GM23338 (cell line): Measurements from ENCODE around the gene PCDH1. TPM values are rescaled to one million over a fixed set of nuclear protein-coding genes. Genes with fewer than 3 reads are reported as not detected.
A peak's percentile ranks its signal among the peaks of the same experiment; 100 is the strongest.

ENCODE experiments used
- ATAC-seq: fragments of 200-7000 bp; cut with Tn5 transposase; 3 replicates; pipeline ENCODE4 v1.9.1; 2020
- DNase-seq: peaks from one replicate; pipeline ENCODE4 v3.0.0-alpha.2; 2015; ENCODE audit warnings: low spot score
- H2AFZ ChIP-seq: fragments of 200-600 bp; sonication (generic); 2 replicates; pipeline ENCODE4 v1.8.0; 2016; ENCODE audit warnings: antibody characterized with exemption, mild to moderate bottlenecking, moderate library complexity
- H3F3A ChIP-seq: fragments of 200-600 bp; sonication (generic); replicated peaks from 2 replicates; pipeline ENCODE4 v1.8.0; 2017; ENCODE audit warnings: antibody characterized with exemption, mixed run types, low read depth
- H3K27ac ChIP-seq: fragments of 200-600 bp; sonication (generic); 2 replicates; pipeline ENCODE4 v1.6.1; 2016; ENCODE audit warnings: low read depth
- H3K27me3 ChIP-seq: fragments of 200-600 bp; sonication (generic); 2 replicates; pipeline ENCODE4 v1.8.0; 2016; ENCODE audit warnings: mild to moderate bottlenecking, mixed run types, moderate library complexity; ENCODE audit not compliant: insufficient read depth
- H3K36me3 ChIP-seq: fragments of 200-600 bp; sonication (generic); 2 replicates; pipeline ENCODE4 v1.8.0; 2016; ENCODE audit warnings: mild to moderate bottlenecking; ENCODE audit not compliant: insufficient read depth
- H3K4me1 ChIP-seq: fragments of 200-600 bp; sonication (generic); 2 replicates; pipeline ENCODE4 v1.8.0; 2016; ENCODE audit warnings: mild to moderate bottlenecking, moderate library complexity; ENCODE audit not compliant: insufficient read depth
- H3K4me2 ChIP-seq: fragments of 200-600 bp; sonication (generic); 2 replicates; pipeline ENCODE4 v1.7.1; 2017; ENCODE audit warnings: mixed run types
- H3K4me3 ChIP-seq: fragments of 200-600 bp; sonication (generic); 2 replicates; pipeline ENCODE4 v1.6.1; 2016; ENCODE audit warnings: mixed run types
- H3K79me2 ChIP-seq: fragments of 200-600 bp; sonication (generic); replicated peaks from 2 replicates; pipeline ENCODE4 v1.8.0; 2017; ENCODE audit warnings: mild to moderate bottlenecking; ENCODE audit not compliant: insufficient read depth
- H3K9me2 ChIP-seq: fragments of 200-600 bp; sonication (generic); 2 replicates; pipeline ENCODE4 v1.8.0; 2017; ENCODE audit not compliant: insufficient read depth
- H4K20me1 ChIP-seq: fragments of 200-600 bp; sonication (generic); replicated peaks from 2 replicates; pipeline ENCODE4 v1.8.0; 2017; ENCODE audit warnings: mild to moderate bottlenecking; ENCODE audit not compliant: insufficient read depth
- H3K27ac Mint-ChIP-seq: 2 replicates; pipeline ENCODE4 v1.8.0; 2020; ENCODE audit warnings: inconsistent platforms, mild to moderate bottlenecking, moderate library complexity, mixed read lengths
- H3K27me3 Mint-ChIP-seq: 3 replicates; pipeline ENCODE4 v1.8.0; 2022; ENCODE audit warnings: low read depth, mild to moderate bottlenecking, moderate library complexity, mixed read lengths, inconsistent platforms; ENCODE audit not compliant: insufficient read depth, poor library complexity
- H3K36me3 Mint-ChIP-seq: 3 replicates; pipeline ENCODE4 v1.8.0; 2021; ENCODE audit warnings: low read depth, mild to moderate bottlenecking, inconsistent platforms, moderate library complexity, mixed read lengths
- H3K4me1 Mint-ChIP-seq: 3 replicates; pipeline ENCODE4 v1.8.0; 2020; ENCODE audit warnings: mild to moderate bottlenecking, inconsistent platforms, mixed read lengths
- H3K4me3 Mint-ChIP-seq: 3 replicates; pipeline ENCODE4 v1.8.0; 2021; ENCODE audit warnings: moderate library complexity, mild to moderate bottlenecking, inconsistent platforms, mixed read lengths
- H3K9me3 Mint-ChIP-seq: 3 replicates; pipeline ENCODE4 v1.8.0; 2020; ENCODE audit warnings: moderate library complexity, mild to moderate bottlenecking, inconsistent platforms, mixed read lengths
- CREB1 ChIP-seq: fragments of 250-450 bp; sonication (Bioruptor Pico); IDR thresholded peaks from 2 replicates; pipeline ENCODE4 v1.5.0; 2020; ENCODE audit warnings: low read depth, mild to moderate bottlenecking, moderate library complexity
- CTCF ChIP-seq, 2 experiments: fragments of 200-600 bp in 1 of 2; sonication (generic) in 1 of 2; conservative IDR thresholded peaks; 2 replicates each; pipeline versions ENCODE4 v1.5.1 to v1.6.1; 2016 to 2017; ENCODE audit warnings: antibody characterized with exemption in 2 of 2, low read depth in 2 of 2, mild to moderate bottlenecking in 2 of 2, moderate library complexity in 1 of 2
- ETS1 ChIP-seq: IDR thresholded peaks from 2 replicates; pipeline ENCODE4 v1.6.1; 2016; ENCODE audit warnings: antibody characterized with exemption
- EZH2 ChIP-seq: fragments of 200-600 bp; sonication (generic); IDR thresholded peaks from one replicate; pipeline ENCODE4 v1.8.0; 2017; ENCODE audit warnings: antibody characterized with exemption, mild to moderate bottlenecking, low read depth; ENCODE audit not compliant: unreplicated experiment
- EZH2phosphoT487 ChIP-seq: fragments of 200-600 bp; sonication (generic); IDR thresholded peaks from one replicate; pipeline ENCODE4 v1.8.1; 2018; ENCODE audit warnings: antibody characterized with exemption; ENCODE audit not compliant: unreplicated experiment
- JUNB ChIP-seq: IDR thresholded peaks from one replicate; pipeline ENCODE4 v1.6.1; 2016; ENCODE audit warnings: antibody characterized with exemption; ENCODE audit not compliant: unreplicated experiment
- NANOG ChIP-seq: IDR thresholded peaks from 2 replicates; pipeline ENCODE4 v1.6.1; 2016; ENCODE audit warnings: antibody characterized with exemption, borderline replicate concordance
- POLR2AphosphoS5 ChIP-seq: IDR thresholded peaks from 2 replicates; pipeline ENCODE4 v1.6.1; 2016; ENCODE audit warnings: antibody characterized with exemption, low read depth
- STAT1 ChIP-seq: IDR thresholded peaks from one replicate; pipeline ENCODE4 v1.6.1; 2016; ENCODE audit warnings: antibody characterized with exemption; ENCODE audit not compliant: unreplicated experiment
- ZNF114 ChIP-seq: fragments of 250-450 bp; sonication (Bioruptor Pico); IDR thresholded peaks from 2 replicates; pipeline ENCODE4 v1.5.0; 2020; ENCODE audit warnings: mild to moderate bottlenecking, moderate library complexity
- ZNF331 ChIP-seq: fragments of 250-450 bp; sonication (Bioruptor Pico); IDR thresholded peaks from 2 replicates; pipeline ENCODE4 v1.5.0; 2020; ENCODE audit warnings: low read depth, mild to moderate bottlenecking, moderate library complexity
- polyA plus RNA-seq: library from polyadenylated mRNA; unstranded; fragments of >200 nt; fragmentation: Nextera tagmentation; extraction: Ambion mirVana; gene quantifications from 2 replicates; pipeline ENCODE4 v1.2.1, GENCODE V29; 2016
- total RNA-seq: library from RNA; depleted of rRNA; stranded (reverse); fragments of >200 nt; shearing (Covaris generic); gene quantifications from 2 replicates; pipeline ENCODE4 v1.2.3, GENCODE V29; 2014

PCDH1 gene
- total and polyA plus RNA-seq, 2 experiments from 2014 or later = 26.2 to 183 TPM

- Histone ChIP-seq H3K36me3 (no peaks in the 10 kb centered on the region), H3F3A (peaks cover 16% of the 10 kb centered on the region), H3K27ac (no peak overlapping the region), H4K20me1 (no peaks in the 10 kb centered on the region), H3K4me1 (peaks cover 22% of the 10 kb centered on the region), H3K4me2 (peak overlapping the region; percentile 76), H3K4me3 (peak overlapping the region; percentile 57), H3K79me2 (no peaks in the 10 kb centered on the region), H3K9me2 (no peaks in the 10 kb centered on the region), H3K27me3 (peaks cover 29% of the 10 kb centered on the region), H2AFZ (peak overlapping the region; percentile 97)
- Mint-ChIP-seq H3K27me3 (peaks cover 32% of the 10 kb centered on the region), H3K36me3 (no peaks in the 10 kb centered on the region), H3K4me3 (peak overlapping the region; percentile 67), H3K9me3 (no peaks in the 10 kb centered on the region), H3K27ac (no peak overlapping the region), H3K4me1 (peaks cover 26% of the 10 kb centered on the region)
- DNase-seq (peak; percentile 85), ATAC-seq (peak; percentile 93)
- no peak for TF ChIP-seq ETS1
- peak; percentile 43; the same call in 1 of the 2 replicates for TF ChIP-seq POLR2AphosphoS5
- TF ChIP-seq CTCF (conservative IDR thresholded peaks at IDR 0.05; ENCODE audit: low read depth in 2 of 2) = peak in 1 of 2 experiments; percentile 62; a peak in 3 of 4 replicates
Measured at GRCh38 chr5:141914199-141914743, 36.1 kb upstream of the PCDH1 start.

GRCh38 chr5:141913560-141914198 lies 35.5 kb upstream of the PCDH1 start:
- Histone ChIP-seq H4K20me1 (no peaks in the 10 kb centered on the region), H3K4me1 (peaks cover 22% of the 10 kb centered on the region), H3K9me2 (no peaks in the 10 kb centered on the region), H3F3A (peaks cover 16% of the 10 kb centered on the region), H3K4me3 (peak overlapping the region; percentile 57), H3K27ac (no peak overlapping the region), H3K27me3 (peaks cover 29% of the 10 kb centered on the region), H3K36me3 (no peaks in the 10 kb centered on the region), H3K4me2 (peak overlapping the region; percentile 76), H3K79me2 (no peaks in the 10 kb centered on the region), H2AFZ (peak overlapping the region; percentile 97)
- no peak overlapping the region for H3K27ac Mint-ChIP-seq
- peak overlapping the region; percentile 67 for H3K4me3 Mint-ChIP-seq
- no peaks in the 10 kb centered on the region for H3K9me3 Mint-ChIP-seq
- peaks cover 32% of the 10 kb centered on the region for H3K27me3 Mint-ChIP-seq
- peaks cover 26% of the 10 kb centered on the region for H3K4me1 Mint-ChIP-seq
- ATAC-seq (peak; percentile 46), DNase-seq (peak; percentile 61)
- H3K36me3 Mint-ChIP-seq = no peaks in the 10 kb centered on the region
- TF ChIP-seq EZH2phosphoT487 (no peak), CREB1 (CRISPR knock-in tag) (no peak), EZH2 (no peak), POLR2AphosphoS5 (no peak), NANOG (no peak), ETS1 (no peak), ZNF114 (no peak), JUNB (no peak), CTCF (conservative IDR thresholded peaks at IDR 0.05; ENCODE audit: low read depth in 2 of 2) (no peak), STAT1 (no peak), ZNF331 (CRISPR knock-in tag) (no peak)
